NB4 (cell line): ENCODE results near the gene FOXP3.

Experiments
- DNase-seq: peaks from one replicate; pipeline ENCODE4 v3.0.0; 2010; ENCODE audit warnings: low read depth
- H3K4me3 ChIP-seq: one replicate; pipeline ENCODE4 v1.5.1; 2011; ENCODE audit warnings: mild to moderate bottlenecking, low read depth, low read length, moderate library complexity
- CTCF ChIP-seq: IDR thresholded peaks from one replicate; pipeline ENCODE4 v1.5.1; 2012; ENCODE audit warnings: low read depth, low read length
- MAX ChIP-seq: IDR thresholded peaks from 2 replicates; pipeline ENCODE4 v1.6.1; 2011; ENCODE audit warnings: low read depth, low read length
- MYC ChIP-seq: IDR thresholded peaks from 2 replicates; pipeline ENCODE4 v1.6.1; 2011; ENCODE audit warnings: low read depth, low read length
- POLR2A ChIP-seq: IDR thresholded peaks from 2 replicates; pipeline ENCODE4 v1.6.1; 2011; ENCODE audit warnings: mild to moderate bottlenecking; ENCODE audit not compliant: insufficient read length; ENCODE audit errors: extremely low read depth

FOXP3 gene

GRCh38 chrX:49246541-49246940 lies 18.0 kb downstream of the FOXP3 start:
- TF ChIP-seq POLR2A, result no peak
- TF ChIP-seq MAX, result no peak
- no peak for TF ChIP-seq MYC
- TF ChIP-seq CTCF, result no peak
- DNase-seq, result no peak
- no peak overlapping the region for H3K4me3 ChIP-seq

- TF ChIP-seq MAX, result no peak
- no peak for TF ChIP-seq POLR2A
- no peak for TF ChIP-seq MYC
- no peak for TF ChIP-seq CTCF
- DNase-seq, result no peak
- no peak overlapping the region for H3K4me3 ChIP-seq
These were observed 20.3 kb downstream of the FOXP3 start for GRCh38 chrX:49244207-49244606.

- TF ChIP-seq POLR2A, result no peak
- TF ChIP-seq MYC, result no peak
- TF ChIP-seq MAX, result no peak
- no peak for TF ChIP-seq CTCF
- H3K4me3 ChIP-seq, result no peak overlapping the region
- DNase-seq, result no peak
These were observed 21.3 kb downstream of the FOXP3 start for GRCh38 chrX:49243166-49243565.

GRCh38 chrX:49242545-49243066 lies 21.9 kb downstream of the FOXP3 start:
- no peak for DNase-seq
- no peak overlapping the region for H3K4me3 ChIP-seq
- TF ChIP-seq CTCF, result no peak
- TF ChIP-seq MAX, result no peak
- TF ChIP-seq POLR2A, result no peak
- no peak for TF ChIP-seq MYC

GRCh38 chrX:49238735-49239134 lies 25.8 kb downstream of the FOXP3 start:
- no peak for DNase-seq
- H3K4me3 ChIP-seq, result no peak overlapping the region
- TF ChIP-seq CTCF (no peak), MYC (no peak), POLR2A (no peak)

GRCh38 chrX:49237060-49237459 lies 27.4 kb downstream of the FOXP3 start:
- peak overlapping the region; percentile 52 for H3K4me3 ChIP-seq
- peak; percentile 88 for DNase-seq
- TF ChIP-seq MYC (no peak; the same call in 1 of the 2 replicates), MAX (peak; percentile 35; the same call in 1 of the 2 replicates), POLR2A (no peak), CTCF (no peak)
